Lung (tissue), 12 donors: ENCODE results near the gene CRIP2. TPM values are rescaled to one million over a fixed set of nuclear protein-coding genes. Genes with fewer than 3 reads are reported as not detected.

ENCODE experiments used
- ATAC-seq: fragments of 200-7000 bp; cut with Tn5 transposase; one replicate; pipeline ENCODE4 v1.9.1; 2020; ENCODE audit warnings: moderate number of reproducible peaks; ENCODE audit not compliant: insufficient read depth, low FRiP score
- DNase-seq, 3 donors: peaks; one replicate each; pipeline ENCODE4 v3.0.0-alpha.2; 2013 to 2017
- H3K27ac ChIP-seq, 2 donors: one replicate each; pipeline ENCODE4 v1.5.1; 2013; ENCODE audit warnings: mild to moderate bottlenecking in 2 of 2, moderate library complexity in 2 of 2, control low read depth in 1 of 2, inconsistent platforms in 1 of 2, low read depth in 1 of 2, low read length in 1 of 2
- H3K27me3 ChIP-seq, 3 donors: one replicate each; pipeline ENCODE4 v1.5.1; 2013; ENCODE audit warnings: low read length in 2 of 3; ENCODE audit not compliant: control insufficient read depth in 3 of 3, insufficient read depth in 3 of 3
- H3K36me3 ChIP-seq, 4 donors: one replicate each; pipeline ENCODE4 v1.5.1; 2013; ENCODE audit warnings: low read length in 4 of 4, mild to moderate bottlenecking in 1 of 4, moderate library complexity in 1 of 4; ENCODE audit not compliant: control insufficient read depth in 4 of 4, insufficient read depth in 4 of 4
- H3K4me1 ChIP-seq, 5 donors: one replicate each; pipeline ENCODE4 v1.5.1; 2013; ENCODE audit warnings: low read length in 5 of 5, mild to moderate bottlenecking in 2 of 5, moderate library complexity in 1 of 5; ENCODE audit not compliant: control insufficient read depth in 5 of 5, insufficient read depth in 5 of 5
- H3K4me3 ChIP-seq: one replicate; pipeline ENCODE4 v1.5.1; 2013; ENCODE audit warnings: mild to moderate bottlenecking, control low read depth, moderate library complexity
- H3K9ac ChIP-seq, 2 donors: one replicate each; pipeline ENCODE4 v1.5.1; 2013; ENCODE audit warnings: low read length in 2 of 2, control low read depth in 1 of 2; ENCODE audit not compliant: insufficient read depth in 1 of 2
- H3K9me3 ChIP-seq, 4 donors: one replicate each; pipeline ENCODE4 v1.5.1; 2013; ENCODE audit warnings: low read length in 3 of 4, mild to moderate bottlenecking in 1 of 4, moderate library complexity in 1 of 4; ENCODE audit not compliant: control insufficient read depth in 4 of 4, insufficient read depth in 3 of 4
- WGBS, 2 donors: extraction: QIAGEN DNeasy Blood & Tissue Kit; methylation state at CpG; one replicate each; pipeline ENCODE4 v1.1.7; 2013; 5-methylcytosine and 5-hydroxymethylcytosine counted together
- polyA plus RNA-seq, 2 donors: library from polyadenylated mRNA; stranded (reverse); fragments of 200-250 nt; gene quantifications; one replicate each; pipeline ENCODE4 v1.2.1, GENCODE V29; 2013
- total RNA-seq, 2 donors: library from RNA; depleted of rRNA in 1 of 2; stranded (reverse); fragments of >200 nt in 1 of 2; gene quantifications; one replicate each; pipeline ENCODE4 v1.2.1, GENCODE V29; 2014 to 2021
- TF ChIP-seq, protein P1 (sequence below): IDR thresholded peaks from 2 replicates; pipeline ENCODE4 v1.5.1; 2012; ENCODE audit warnings: mild to moderate bottlenecking; ENCODE audit errors: control extremely low read depth, extremely low read depth
- donor health status: control.
- donor health status: control.
- donor health status: Bipolar disorder and iron deficiency.
- donor health status: healthy.
- donor health status: DM: yes; HTN: yes; CAD: no.

Gene CRIP2
- total and polyA plus RNA-seq, 4 donors: 135 to 267 (median 205) TPM

- Histone ChIP-seq H3K4me1 (peaks cover 0 to 4% (median 0%) of the 10 kb centered on the region in 5 donors), H3K27me3 (no peaks in the 10 kb centered on the region), H3K27ac (no peak overlapping the region), H3K36me3 (peaks cover 2 to 45% (median 13%) of the 10 kb centered on the region in 4 donors), H3K9me3 (no peaks in the 10 kb centered on the region), H3K9ac (no peak overlapping the region), H3K4me3 (no peak overlapping the region)
- 91 to 93% methylated on average over 14 of the region's 14 CpGs for WGBS, 2 donors
- TF ChIP-seq, protein P1, sequence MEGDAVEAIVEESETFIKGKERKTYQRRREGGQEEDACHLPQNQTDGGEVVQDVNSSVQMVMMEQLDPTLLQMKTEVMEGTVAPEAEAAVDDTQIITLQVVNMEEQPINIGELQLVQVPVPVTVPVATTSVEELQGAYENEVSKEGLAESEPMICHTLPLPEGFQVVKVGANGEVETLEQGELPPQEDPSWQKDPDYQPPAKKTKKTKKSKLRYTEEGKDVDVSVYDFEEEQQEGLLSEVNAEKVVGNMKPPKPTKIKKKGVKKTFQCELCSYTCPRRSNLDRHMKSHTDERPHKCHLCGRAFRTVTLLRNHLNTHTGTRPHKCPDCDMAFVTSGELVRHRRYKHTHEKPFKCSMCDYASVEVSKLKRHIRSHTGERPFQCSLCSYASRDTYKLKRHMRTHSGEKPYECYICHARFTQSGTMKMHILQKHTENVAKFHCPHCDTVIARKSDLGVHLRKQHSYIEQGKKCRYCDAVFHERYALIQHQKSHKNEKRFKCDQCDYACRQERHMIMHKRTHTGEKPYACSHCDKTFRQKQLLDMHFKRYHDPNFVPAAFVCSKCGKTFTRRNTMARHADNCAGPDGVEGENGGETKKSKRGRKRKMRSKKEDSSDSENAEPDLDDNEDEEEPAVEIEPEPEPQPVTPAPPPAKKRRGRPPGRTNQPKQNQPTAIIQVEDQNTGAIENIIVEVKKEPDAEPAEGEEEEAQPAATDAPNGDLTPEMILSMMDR: no peak
- ATAC-seq (no peak), DNase-seq (no peak)
Observed at GRCh38 chr14:105452963-105453362, 21.7 kb upstream of the CRIP2 start.

DNA sequence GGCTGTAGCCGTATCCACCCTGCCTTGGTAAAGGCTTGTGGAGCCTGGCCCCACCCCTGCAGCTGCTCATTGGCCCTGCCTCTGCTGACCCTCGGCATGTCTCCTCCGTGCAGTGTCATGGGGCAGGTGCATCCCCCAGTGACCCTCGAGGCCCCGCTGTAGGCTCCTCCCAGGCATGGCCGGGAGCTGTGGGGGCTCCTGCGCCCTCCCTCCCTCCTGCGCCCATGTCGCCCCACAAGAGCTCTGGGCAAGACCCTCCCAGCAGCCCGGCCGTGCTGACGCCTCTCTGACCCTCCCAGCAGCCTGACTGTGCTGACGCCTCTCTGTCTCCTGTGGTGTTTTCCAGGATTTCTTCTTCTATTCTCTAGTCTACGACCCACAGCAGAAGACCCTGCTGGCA lies 20.8 kb upstream of the CRIP2 start:
- H3K9me3 ChIP-seq: no peaks in the 10 kb centered on the region
- no peak overlapping the region for H3K9ac ChIP-seq
- peaks cover 0 to 3% (median 0%) of the 10 kb centered on the region in 5 donors for H3K4me1 ChIP-seq
- H3K36me3 ChIP-seq: peaks cover 3 to 52% (median 14%) of the 10 kb centered on the region in 4 donors
- DNase-seq: no peak
- 95 to 97% methylated on average over 14 of the region's 14 CpGs for WGBS, 2 donors
- no peak for ATAC-seq
- H3K27me3 ChIP-seq: no peaks in the 10 kb centered on the region
- H3K4me3 ChIP-seq: no peak overlapping the region
- TF ChIP-seq, protein P1: no peak
- H3K27ac ChIP-seq: no peak overlapping the region

DNA sequence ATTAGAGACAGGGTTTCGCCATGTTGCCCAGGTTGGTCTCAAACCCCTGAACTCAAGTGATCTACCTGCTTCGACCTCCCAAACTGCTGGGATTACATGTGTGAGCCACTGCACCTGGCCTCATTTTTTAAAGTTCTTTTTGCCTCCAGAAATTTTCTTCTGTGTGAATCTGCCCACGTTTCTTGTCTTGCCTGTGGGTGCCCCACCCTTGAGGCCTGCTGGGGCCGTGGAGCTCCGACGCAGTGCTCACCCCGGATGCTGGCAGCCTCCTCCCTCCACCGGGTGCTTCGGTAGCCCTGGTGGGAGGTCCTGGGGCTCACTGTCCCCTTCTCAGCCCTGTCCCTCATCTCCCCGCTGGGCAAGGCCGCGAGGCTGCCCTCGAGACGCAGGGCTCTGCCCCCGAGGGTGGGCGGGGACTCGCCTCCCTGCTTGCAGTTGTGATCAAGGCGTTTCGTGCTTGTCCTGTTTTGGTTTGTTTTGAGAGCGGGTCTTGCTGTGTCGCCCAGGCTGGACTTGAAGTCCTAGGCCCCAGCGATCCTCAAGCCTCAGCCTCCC lies 19.5 kb upstream of the CRIP2 start:
- Histone ChIP-seq H3K36me3 (peaks cover 3 to 50% (median 13%) of the 10 kb centered on the region in 4 donors), H3K9me3 (no peaks in the 10 kb centered on the region), H3K4me3 (no peak overlapping the region), H3K4me1 (no peaks in the 10 kb centered on the region), H3K9ac (no peak overlapping the region), H3K27ac (no peak overlapping the region), H3K27me3 (no peaks in the 10 kb centered on the region)
- TF ChIP-seq, protein P1: no peak
- ATAC-seq: no peak
- WGBS, 2 donors: 92 to 95% methylated on average over 22 of the region's 22 CpGs
- no peak for DNase-seq
